ENCODE measurements around the gene ARHGAP10.

ARHGAP10 gene

GRCh38 chr4:148053298-148054003 lies 321.6 kb downstream of the ARHGAP10 start:
- Histone ChIP-seq H3K27me3 (ENCODE audit: control insufficient read depth, insufficient read depth, low read length) (no peaks in the 10 kb centered on the region), H3K36me3 (ENCODE audit: control insufficient read depth, insufficient read depth, low read length) (no peaks in the 10 kb centered on the region), H3K9me3 (ENCODE audit: control insufficient read depth, insufficient read depth, low read length) (no peaks in the 10 kb centered on the region), H3K4me3 (ENCODE audit: low read depth, low read length) (no peak overlapping the region), H3K4me1 (ENCODE audit: control insufficient read depth, insufficient read depth, low read length) (peaks cover 8% of the 10 kb centered on the region), H3K9ac (ENCODE audit: low read depth, low read length) (no peak overlapping the region)

- H3K9ac ChIP-seq (ENCODE audit: low read depth, low read length) = no peak overlapping the region
- H3K36me3 ChIP-seq (ENCODE audit: control insufficient read depth, insufficient read depth, low read length) = no peaks in the 10 kb centered on the region
- H3K27me3 ChIP-seq (ENCODE audit: control insufficient read depth, insufficient read depth, low read length) = no peaks in the 10 kb centered on the region
- peaks cover 6% of the 10 kb centered on the region for H3K4me1 ChIP-seq (ENCODE audit: control insufficient read depth, insufficient read depth, low read length)
- no peaks in the 10 kb centered on the region for H3K9me3 ChIP-seq (ENCODE audit: control insufficient read depth, insufficient read depth, low read length)
- H3K4me3 ChIP-seq (ENCODE audit: low read depth, low read length) = no peak overlapping the region
Observed at GRCh38 chr4:148054275-148054674, 322.4 kb downstream of the ARHGAP10 start.

DNA sequence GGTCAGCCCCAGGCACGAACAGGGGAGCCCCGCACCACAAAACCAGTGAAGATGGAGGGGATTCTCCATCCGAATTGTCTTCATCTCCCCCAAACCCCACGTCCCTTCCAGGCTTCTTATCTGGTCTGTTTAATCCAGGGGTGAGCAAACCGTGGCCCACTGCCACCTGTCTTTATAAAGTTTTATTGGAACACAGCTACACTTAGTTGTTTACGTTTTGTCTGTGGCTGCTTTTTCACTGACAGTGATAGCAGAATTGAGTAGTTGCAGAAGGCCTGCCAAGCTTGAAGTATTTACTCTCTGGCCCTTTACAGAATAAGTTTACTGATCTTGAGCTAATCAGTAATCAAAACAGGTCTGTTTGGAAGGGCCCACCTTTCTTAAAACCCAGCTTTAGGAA lies 324.0 kb downstream of the ARHGAP10 start:
- Histone ChIP-seq H3K27me3 (ENCODE audit: control insufficient read depth, insufficient read depth, low read length) (no peaks in the 10 kb centered on the region), H3K9me3 (ENCODE audit: control insufficient read depth, insufficient read depth, low read length) (no peaks in the 10 kb centered on the region), H3K36me3 (ENCODE audit: control insufficient read depth, insufficient read depth, low read length) (no peaks in the 10 kb centered on the region), H3K4me3 (ENCODE audit: low read depth, low read length) (no peak overlapping the region), H3K4me1 (ENCODE audit: control insufficient read depth, insufficient read depth, low read length) (peaks cover 12% of the 10 kb centered on the region), H3K9ac (ENCODE audit: low read depth, low read length) (no peak overlapping the region)

DNA sequence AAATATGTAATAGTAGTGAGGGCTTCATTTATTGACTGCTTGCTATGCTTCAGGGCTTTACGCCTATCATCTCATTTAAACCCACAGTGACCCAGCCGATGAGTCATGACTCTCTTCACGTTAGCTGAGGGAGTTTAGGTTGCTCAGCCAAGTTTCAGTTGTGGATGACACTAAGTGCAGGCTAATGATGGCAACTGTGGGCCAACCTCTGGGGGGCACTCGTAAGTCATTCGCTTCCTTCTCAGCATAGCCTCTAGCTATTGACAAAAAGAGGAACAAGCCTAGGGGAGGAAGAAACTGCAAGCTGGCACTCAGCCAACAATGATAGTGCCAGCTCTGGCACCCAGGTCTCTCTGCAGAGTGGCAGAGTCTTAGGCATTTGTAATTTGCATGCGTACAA lies 325.0 kb downstream of the ARHGAP10 start:
- Histone ChIP-seq H3K4me1 (ENCODE audit: control insufficient read depth, insufficient read depth, low read length) (peaks cover 16% of the 10 kb centered on the region), H3K9me3 (ENCODE audit: control insufficient read depth, insufficient read depth, low read length) (no peaks in the 10 kb centered on the region), H3K9ac (ENCODE audit: low read depth, low read length) (no peak overlapping the region), H3K27me3 (ENCODE audit: control insufficient read depth, insufficient read depth, low read length) (no peaks in the 10 kb centered on the region), H3K36me3 (ENCODE audit: control insufficient read depth, insufficient read depth, low read length) (no peaks in the 10 kb centered on the region), H3K4me3 (ENCODE audit: low read depth, low read length) (no peak overlapping the region)

GRCh38 chr4:148057516-148057915 lies 325.6 kb downstream of the ARHGAP10 start:
- Histone ChIP-seq H3K27me3 (ENCODE audit: control insufficient read depth, insufficient read depth, low read length) (no peaks in the 10 kb centered on the region), H3K4me1 (ENCODE audit: control insufficient read depth, insufficient read depth, low read length) (peaks cover 16% of the 10 kb centered on the region), H3K9me3 (ENCODE audit: control insufficient read depth, insufficient read depth, low read length) (no peaks in the 10 kb centered on the region), H3K9ac (ENCODE audit: low read depth, low read length) (no peak overlapping the region), H3K4me3 (ENCODE audit: low read depth, low read length) (no peak overlapping the region), H3K36me3 (ENCODE audit: control insufficient read depth, insufficient read depth, low read length) (no peaks in the 10 kb centered on the region)

GRCh38 chr4:148057984-148058859 lies 326.3 kb downstream of the ARHGAP10 start:
- Histone ChIP-seq H3K27me3 (ENCODE audit: control insufficient read depth, insufficient read depth, low read length) (no peaks in the 10 kb centered on the region), H3K36me3 (ENCODE audit: control insufficient read depth, insufficient read depth, low read length) (no peaks in the 10 kb centered on the region), H3K4me1 (ENCODE audit: control insufficient read depth, insufficient read depth, low read length) (peaks cover 16% of the 10 kb centered on the region), H3K9me3 (ENCODE audit: control insufficient read depth, insufficient read depth, low read length) (no peaks in the 10 kb centered on the region), H3K9ac (ENCODE audit: low read depth, low read length) (no peak overlapping the region), H3K4me3 (ENCODE audit: low read depth, low read length) (no peak overlapping the region)

GRCh38 chr4:148059617-148060180 lies 327.8 kb downstream of the ARHGAP10 start:
- H3K9ac ChIP-seq (ENCODE audit: low read depth, low read length) = no peak overlapping the region
- H3K27me3 ChIP-seq (ENCODE audit: control insufficient read depth, insufficient read depth, low read length) = no peaks in the 10 kb centered on the region
- H3K4me1 ChIP-seq (ENCODE audit: control insufficient read depth, insufficient read depth, low read length) = peaks cover 14% of the 10 kb centered on the region
- no peaks in the 10 kb centered on the region for H3K36me3 ChIP-seq (ENCODE audit: control insufficient read depth, insufficient read depth, low read length)
- H3K4me3 ChIP-seq (ENCODE audit: low read depth, low read length) = no peak overlapping the region
- no peaks in the 10 kb centered on the region for H3K9me3 ChIP-seq (ENCODE audit: control insufficient read depth, insufficient read depth, low read length)

DNA sequence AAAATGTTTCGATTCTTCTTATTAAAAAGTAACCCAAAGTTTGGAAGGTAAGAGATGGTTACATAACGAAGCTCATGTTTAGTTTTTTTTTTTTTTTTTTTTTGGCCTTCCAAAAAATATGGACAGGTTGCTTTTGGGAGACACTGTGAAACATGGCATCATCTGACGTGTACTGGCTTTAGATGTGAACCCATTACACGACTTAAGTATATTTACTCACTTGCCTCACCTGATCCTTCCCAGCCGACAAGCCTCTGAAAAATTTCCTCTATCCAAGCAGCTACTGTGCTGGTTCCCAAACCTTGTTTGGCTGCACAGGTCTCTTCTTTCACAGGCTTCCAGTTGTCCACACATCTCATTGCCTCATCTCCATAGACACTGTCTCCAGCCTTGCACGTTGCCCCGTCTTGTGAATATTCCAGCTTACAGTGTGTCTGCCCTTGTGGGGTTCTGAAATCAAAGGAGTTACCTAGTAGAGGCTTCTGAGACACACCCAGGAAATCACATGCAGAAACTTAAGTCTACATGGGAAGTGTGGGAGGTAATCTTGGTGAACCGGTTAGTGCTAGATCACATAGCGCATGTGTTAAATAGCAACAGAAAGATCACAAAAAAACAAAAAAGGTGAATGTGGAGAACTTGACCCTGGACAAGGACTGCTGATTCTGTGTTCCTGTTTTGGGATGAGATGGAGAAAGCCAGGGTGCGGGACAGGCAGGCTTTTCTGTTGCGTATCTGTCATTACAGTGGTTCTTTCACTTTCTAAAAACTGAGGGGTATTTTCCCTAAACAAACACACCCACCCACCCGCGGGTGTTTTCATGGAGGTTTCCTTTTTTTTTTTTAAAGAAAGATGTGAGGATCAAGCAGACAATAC lies 328.6 kb downstream of the ARHGAP10 start:
- no peaks in the 10 kb centered on the region for H3K27me3 ChIP-seq (ENCODE audit: control insufficient read depth, insufficient read depth, low read length)
- H3K9me3 ChIP-seq (ENCODE audit: control insufficient read depth, insufficient read depth, low read length) = no peaks in the 10 kb centered on the region
- H3K4me3 ChIP-seq (ENCODE audit: low read depth, low read length) = no peak overlapping the region
- H3K4me1 ChIP-seq (ENCODE audit: control insufficient read depth, insufficient read depth, low read length) = peaks cover 14% of the 10 kb centered on the region
- H3K36me3 ChIP-seq (ENCODE audit: control insufficient read depth, insufficient read depth, low read length) = no peaks in the 10 kb centered on the region
- H3K9ac ChIP-seq (ENCODE audit: low read depth, low read length) = no peak overlapping the region

GRCh38 chr4:148061141-148061481 lies 329.2 kb downstream of the ARHGAP10 start:
- Histone ChIP-seq H3K4me1 (ENCODE audit: control insufficient read depth, insufficient read depth, low read length) (peaks cover 14% of the 10 kb centered on the region), H3K36me3 (ENCODE audit: control insufficient read depth, insufficient read depth, low read length) (no peaks in the 10 kb centered on the region), H3K9ac (ENCODE audit: low read depth, low read length) (no peak overlapping the region), H3K9me3 (ENCODE audit: control insufficient read depth, insufficient read depth, low read length) (no peaks in the 10 kb centered on the region), H3K27me3 (ENCODE audit: control insufficient read depth, insufficient read depth, low read length) (no peaks in the 10 kb centered on the region), H3K4me3 (ENCODE audit: low read depth, low read length) (no peak overlapping the region)

GRCh38 chr4:148061795-148062194 lies 329.9 kb downstream of the ARHGAP10 start:
- Histone ChIP-seq H3K9ac (ENCODE audit: low read depth, low read length) (no peak overlapping the region), H3K27me3 (ENCODE audit: control insufficient read depth, insufficient read depth, low read length) (no peaks in the 10 kb centered on the region), H3K9me3 (ENCODE audit: control insufficient read depth, insufficient read depth, low read length) (no peaks in the 10 kb centered on the region), H3K36me3 (ENCODE audit: control insufficient read depth, insufficient read depth, low read length) (no peaks in the 10 kb centered on the region), H3K4me3 (ENCODE audit: low read depth, low read length) (no peak overlapping the region), H3K4me1 (ENCODE audit: control insufficient read depth, insufficient read depth, low read length) (peaks cover 11% of the 10 kb centered on the region)

- H3K9ac ChIP-seq (ENCODE audit: low read depth, low read length) = no peak overlapping the region
- H3K4me1 ChIP-seq (ENCODE audit: control insufficient read depth, insufficient read depth, low read length) = peaks cover 10% of the 10 kb centered on the region
- H3K27me3 ChIP-seq (ENCODE audit: control insufficient read depth, insufficient read depth, low read length) = no peaks in the 10 kb centered on the region
- H3K4me3 ChIP-seq (ENCODE audit: low read depth, low read length) = no peak overlapping the region
- no peaks in the 10 kb centered on the region for H3K36me3 ChIP-seq (ENCODE audit: control insufficient read depth, insufficient read depth, low read length)
- no peaks in the 10 kb centered on the region for H3K9me3 ChIP-seq (ENCODE audit: control insufficient read depth, insufficient read depth, low read length)
Observed at GRCh38 chr4:148062301-148062950, 330.5 kb downstream of the ARHGAP10 start.
